IMR-90 (cell line): Measurements from ENCODE around the gene PLEK. TPM values are rescaled to one million over a fixed set of nuclear protein-coding genes. Genes with fewer than 3 reads are reported as not detected.

Source experiments
- ATAC-seq: fragments of 200-7000 bp; cut with Tn5 transposase; 2 replicates; pipeline ENCODE4 v1.9.1; 2020; ENCODE audit warnings: low read depth, mild to moderate bottlenecking, moderate library complexity
- BruUV-seq: library from RNA; stranded (reverse); fragments of 400-500 nt; replicated peaks from 2 replicates; lab custom pipeline; 2021; lab: Mats Ljungman, UMichigan
- CTCF ChIA-PET: fragments of 300-600 bp; formaldehyde crosslinking; extraction: SDS; loops from one replicate; lab custom pipeline; 2021; ENCODE audit warnings: antibody characterized with exemption; lab: Yijun Ruan, JAX
- POLR2A ChIA-PET: fragments of 300-600 bp; sonication (Branson Sonifier 250); formaldehyde crosslinking; loops from one replicate; lab custom pipeline; 2022; ENCODE audit warnings: antibody characterized with exemption; ENCODE audit not compliant: unreplicated experiment; lab: Charles Lee
- DNase-seq: peaks from one replicate; pipeline ENCODE4 v3.0.0; 2013
- H2AFZ ChIP-seq: replicated peaks from 2 replicates; pipeline ENCODE3; 2013; ENCODE audit warnings: low read length, mild to moderate bottlenecking; ENCODE audit not compliant: poor library complexity
- H2AK5ac ChIP-seq: 2 replicates; pipeline ENCODE4 v1.6.1; 2013; ENCODE audit warnings: low read depth, low read length, inconsistent platforms
- H2AK9ac ChIP-seq: replicated peaks from 2 replicates; pipeline ENCODE3; 2013; ENCODE audit warnings: mild to moderate bottlenecking, low read depth, low read length, moderate library complexity; ENCODE audit not compliant: poor library complexity
- H2BK120ac ChIP-seq: 2 replicates; pipeline ENCODE4 v1.6.1; 2013; ENCODE audit warnings: low read depth, low read length, inconsistent platforms
- H2BK15ac ChIP-seq: 3 replicates; pipeline ENCODE4 v1.6.1; 2013; ENCODE audit warnings: low read depth, low read length, inconsistent platforms
- H2BK20ac ChIP-seq: 2 replicates; pipeline ENCODE4 v1.6.1; 2013; ENCODE audit warnings: low read depth, mild to moderate bottlenecking, inconsistent platforms, low read length, moderate library complexity
- H2BK5ac ChIP-seq: 2 replicates; pipeline ENCODE4 v1.6.1; 2013; ENCODE audit warnings: mild to moderate bottlenecking, low read depth, low read length, inconsistent platforms; ENCODE audit not compliant: poor library complexity, severe bottlenecking
- H3K14ac ChIP-seq: replicated peaks from 2 replicates; pipeline ENCODE4 v1.6.1; 2013; ENCODE audit warnings: low read depth, low read length, inconsistent platforms
- H3K18ac ChIP-seq: 2 replicates; pipeline ENCODE4 v1.6.1; 2013; ENCODE audit warnings: low read depth, low read length, control low read depth
- H3K23ac ChIP-seq: 2 replicates; pipeline ENCODE4 v1.6.1; 2013; ENCODE audit warnings: low read depth, low read length, inconsistent platforms
- H3K27ac ChIP-seq: 2 replicates; pipeline ENCODE4 v1.5.1; 2013; ENCODE audit warnings: mild to moderate bottlenecking, control low read depth, low read length; ENCODE audit not compliant: insufficient read depth
- H3K27me3 ChIP-seq: 2 replicates; pipeline ENCODE4 v1.6.1; 2013; ENCODE audit warnings: low read length; ENCODE audit not compliant: control insufficient read depth, insufficient read depth
- H3K36me3 ChIP-seq: 2 replicates; pipeline ENCODE4 v1.6.1; 2013; ENCODE audit warnings: low read length, mixed read lengths; ENCODE audit not compliant: control insufficient read depth, insufficient read depth
- H3K4ac ChIP-seq: 2 replicates; pipeline ENCODE4 v1.6.1; 2013; ENCODE audit warnings: low read depth, low read length, inconsistent platforms
- H3K4me1 ChIP-seq: 2 replicates; pipeline ENCODE4 v1.6.1; 2013; ENCODE audit warnings: low read length, mixed read lengths; ENCODE audit not compliant: control insufficient read depth, insufficient read depth
- H3K4me2 ChIP-seq: 2 replicates; pipeline ENCODE4 v1.6.1; 2013; ENCODE audit warnings: low read depth, mild to moderate bottlenecking, control low read depth, low read length, moderate library complexity
- H3K4me3 ChIP-seq: 2 replicates; pipeline ENCODE4 v1.5.1; 2013; ENCODE audit warnings: low read depth, mild to moderate bottlenecking, control low read depth, low read length, moderate library complexity; ENCODE audit not compliant: insufficient read depth
- H3K56ac ChIP-seq: 2 replicates; pipeline ENCODE4 v1.6.1; 2013; ENCODE audit warnings: low read length, inconsistent platforms; ENCODE audit not compliant: insufficient read depth; ENCODE audit errors: extremely low read depth
- H3K79me1 ChIP-seq, 2 experiments: 2 replicates each; pipeline ENCODE4 v1.6.1; 2013; ENCODE audit warnings: low read length in 2 of 2, inconsistent platforms in 1 of 2, low read depth in 1 of 2
- H3K9ac ChIP-seq: 2 replicates; pipeline ENCODE4 v1.6.1; 2013; ENCODE audit warnings: low read depth, low read length, control low read depth
- H3K9me1 ChIP-seq: 2 replicates; pipeline ENCODE4 v1.6.1; 2013; ENCODE audit warnings: low read length, inconsistent platforms; ENCODE audit not compliant: insufficient read depth
- H3K9me3 ChIP-seq: 2 replicates; pipeline ENCODE4 v1.6.1; 2013; ENCODE audit warnings: low read length; ENCODE audit not compliant: control insufficient read depth, insufficient read depth
- H4K20me1 ChIP-seq: 2 replicates; pipeline ENCODE4 v1.6.1; 2013; ENCODE audit warnings: low read length, inconsistent platforms; ENCODE audit not compliant: insufficient read depth
- H4K5ac ChIP-seq: 2 replicates; pipeline ENCODE4 v1.6.1; 2013; ENCODE audit warnings: mild to moderate bottlenecking, low read depth, low read length, control low read depth
- H4K8ac ChIP-seq, 2 experiments: 2 replicates each; pipeline ENCODE4 v1.6.1; 2013; ENCODE audit warnings: low read depth in 2 of 2, low read length in 2 of 2, control low read depth in 1 of 2, inconsistent platforms in 1 of 2
- H4K91ac ChIP-seq: 2 replicates; pipeline ENCODE4 v1.6.1; 2013; ENCODE audit warnings: low read depth, low read length, inconsistent platforms; ENCODE audit not compliant: insufficient read depth
- MAZ ChIP-seq: IDR thresholded peaks from 2 replicates; pipeline ENCODE4 v1.6.1; 2012; ENCODE audit warnings: low read depth, mild to moderate bottlenecking, low read length, improper control_type of control experiment, moderate library complexity, borderline replicate concordance
- RFX5 ChIP-seq: IDR thresholded peaks from 2 replicates; pipeline ENCODE4 v1.8.0; 2012; ENCODE audit warnings: low read depth, mild to moderate bottlenecking, low read length, moderate library complexity
- whole genome bisulfite sequencing, 2 experiments: methylation state at CpG; one replicate each; pipeline versions ENCODE4 v1.1.5 to v1.1.7; 2013; ENCODE audit warnings: missing lambda C conversion rate in 2 of 2; ENCODE audit not compliant: insufficient read length in 1 of 2; ENCODE audit errors: extremely low coverage in 2 of 2; 5-methylcytosine and 5-hydroxymethylcytosine counted together
- dilution Hi-C: fragments of 300-500 bp; cut with HindIII; formaldehyde crosslinking; loops from one replicate; pipeline ENCODE4 v1.14.3; 2018; ENCODE audit warnings: low sequenced_read_pairs; ENCODE audit not compliant: unreplicated experiment
- in situ Hi-C: fragments of 300-500 bp; cut with MboI; formaldehyde crosslinking; loops from 3 replicates; pipeline ENCODE4 v1.14.3; 2019; ENCODE audit warnings: low sequenced_read_pairs, inconsistent platforms, mixed read lengths
- intact Hi-C: fragments of 100-400 bp; cut with micrococcal nuclease; formaldehyde crosslinking; loops from 2 replicates; pipeline ENCODE4 v1.10.0; 2022
- polyA plus RNA-seq, 3 experiments: library from polyadenylated mRNA; depleted of rRNA; stranded (reverse); fragments of >200 nt; gene quantifications; 2 replicates each; pipeline ENCODE4 v1.2.3, GENCODE V29; 2012; ENCODE audit warnings: low replicate concordance in 1 of 3
- total RNA-seq: library from RNA; depleted of rRNA; stranded (reverse); fragments of >200 nt; gene quantifications from 2 replicates; pipeline ENCODE4 v1.2.3, GENCODE V29; 2012

Gene PLEK
- total and polyA plus RNA-seq, 2 of the 4 experiments (the other 2 are of a cell fraction), result under 0.01 TPM; not detected in 1

DNA sequence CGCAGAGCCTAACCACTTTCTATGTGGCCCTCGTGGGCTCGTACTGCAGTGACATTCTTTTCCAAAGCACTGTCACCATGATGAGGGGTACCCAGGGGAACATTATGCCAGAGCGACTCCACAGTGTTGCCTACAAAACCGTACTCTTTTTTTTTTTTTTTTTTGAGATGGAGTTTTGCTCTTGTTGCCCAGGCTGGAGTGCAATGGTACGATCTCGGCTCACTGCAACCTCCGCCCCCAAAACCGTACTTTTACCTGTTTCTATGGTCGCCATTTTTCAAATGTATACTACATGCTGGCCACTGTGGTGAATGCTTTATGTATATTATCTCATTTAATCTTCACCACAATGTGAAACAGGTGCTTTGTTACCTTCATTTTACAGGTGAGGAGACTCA, 4.3 kb downstream of the PLEK start:
- Histone ChIP-seq H3K23ac (no peak overlapping the region), H3K27ac (no peak overlapping the region), H3K4ac (no peak overlapping the region), H2BK20ac (no peak overlapping the region), H3K27me3 (peaks cover 18% of the 10 kb centered on the region), H2BK5ac (no peak overlapping the region), H3K18ac (no peak overlapping the region), H3K14ac (no peak overlapping the region), H3K4me1 (no peaks in the 10 kb centered on the region), H3K56ac (no peak overlapping the region), H3K9ac (no peak overlapping the region), H3K4me2 (no peak overlapping the region), H3K79me1 (no peaks in the 10 kb centered on the region), H2AK5ac (no peak overlapping the region), H2BK120ac (no peak overlapping the region), H2AK9ac (no peak overlapping the region), H4K20me1 (no peaks in the 10 kb centered on the region), H3K9me3 (no peaks in the 10 kb centered on the region), H4K8ac (no peak overlapping the region), H3K9me1 (no peaks in the 10 kb centered on the region), H2BK15ac (no peak overlapping the region), H3K4me3 (no peak overlapping the region), H4K5ac (no peak overlapping the region), H4K91ac (no peak overlapping the region), H3K36me3 (no peaks in the 10 kb centered on the region), H2AFZ (no peak overlapping the region)
- ChIA-PET CTCF (no interaction called here), POLR2A (no interaction called here)
- in situ Hi-C loops (no loop called here), dilution Hi-C loops (no loop called here), intact Hi-C loops (loop anchor here (5.0 kb wide), 1 partner anchor 53 kb away; no protein-coding TSS in a partner anchor)
- DNase-seq, result no peak
- WGBS, 2 experiments, result no CpG with 5 or more reads among the region's 10 CpGs
- no peak for ATAC-seq
- TF ChIP-seq RFX5 (no peak), MAZ (no peak)
- BruUV-seq, result no TSS peak
